HG03103 (cell line): Measurements from ENCODE around the gene COQ3.

ENCODE experiments used
- ATAC-seq: cut with Tn5 transposase; IDR thresholded peaks from one replicate; pipeline ENCODE4 v1.9.1; 2021; ENCODE audit warnings: low read depth; ENCODE audit not compliant: unreplicated experiment

COQ3 gene

GRCh38 chr6:99334526-99335127, 59.4 kb downstream of the COQ3 start:
- peak; percentile 39 for ATAC-seq

GRCh38 chr6:99333068-99333467, 60.9 kb downstream of the COQ3 start:
- ATAC-seq = peak; percentile 86

GRCh38 chr6:99331531-99331930, 62.5 kb downstream of the COQ3 start:
- ATAC-seq = no peak

GRCh38 chr6:99330159-99330558, 63.8 kb downstream of the COQ3 start:
- ATAC-seq = peak; percentile 57

- ATAC-seq = no peak
Measured at GRCh38 chr6:99324996-99325395, 69.0 kb downstream of the COQ3 start.
